T-helper 1 cell treated with Interleukin-12 subunit alpha and Interleukin-12 subunit beta and Interleukin-4 antibody, amounts not matched to agents 30 ng/mL and 1 ng/mL, for 36 hours (primary cell): ENCODE measurements around the gene MYOG. TPM values are rescaled to one million over a fixed set of nuclear protein-coding genes. Genes with fewer than 3 reads are reported as not detected.

Source experiments
- intact Hi-C: fragments of 100-400 bp; cut with micrococcal nuclease; formaldehyde crosslinking; loops from one replicate; pipeline ENCODE4 v1.15.1; 2024
- total RNA-seq: library from RNA; stranded (reverse); gene quantifications from 2 replicates; pipeline ENCODE4 v1.2.3, GENCODE V29; 2022

Gene MYOG
- total RNA-seq, 1 donor from 2014 or later = not detected

DNA sequence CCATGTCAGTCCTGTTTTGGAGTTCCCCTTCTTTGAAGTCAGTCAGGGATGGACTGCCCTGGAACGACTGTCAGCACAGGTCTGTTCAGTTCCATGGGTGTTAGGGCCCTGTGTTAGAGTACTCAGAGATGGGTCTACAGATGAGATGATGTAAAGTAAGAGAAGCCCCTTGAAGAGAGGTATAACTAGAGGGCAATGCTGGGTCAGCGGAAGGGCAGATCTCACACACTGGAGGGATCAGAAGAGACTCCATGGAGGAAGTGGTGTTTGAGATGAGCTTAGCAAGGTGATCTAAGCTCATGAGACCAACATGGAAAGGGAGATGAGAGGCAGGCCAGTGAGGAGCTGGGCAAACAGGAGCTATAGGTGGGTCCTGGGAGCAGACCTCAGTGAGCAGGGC, 51.9 kb downstream of the MYOG start:
- intact Hi-C loops = no loop called here

DNA sequence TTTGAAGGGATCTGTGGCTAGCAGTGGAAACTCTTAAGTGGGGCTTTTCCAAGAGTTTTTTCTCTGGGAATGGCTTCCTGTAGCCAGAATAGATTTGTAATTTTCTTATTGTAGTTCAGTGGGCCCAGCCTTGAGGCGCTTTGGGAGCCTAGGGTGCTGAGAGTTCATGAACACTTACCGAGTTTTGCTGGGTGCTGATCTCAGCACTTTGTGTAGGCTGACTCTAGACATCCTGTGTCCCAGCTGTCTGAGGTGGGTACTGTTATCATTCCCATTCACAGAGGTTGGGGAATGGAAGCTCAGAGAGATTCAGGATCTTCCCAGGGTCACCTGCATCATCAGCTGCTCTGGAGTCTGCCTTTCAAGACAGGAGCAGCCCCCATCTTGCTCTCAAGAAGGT, 52.5 kb downstream of the MYOG start:
- intact Hi-C loops = no loop called here

Other genes with a start within 250 kb of the MYOG start
- 16.1 and 17.0 TPM in 2 replicates for gene RABIF, start 196.9 kb downstream of the MYOG start, total RNA-seq
- gene KLHL12, start 158.8 kb downstream of the MYOG start, total RNA-seq = 25.6 and 29.2 TPM in 2 replicates
- 73.2 and 78.5 TPM in 2 replicates for gene ADIPOR1, start 127.7 kb downstream of the MYOG start, total RNA-seq
- gene CYB5R1, start 118.8 kb downstream of the MYOG start, total RNA-seq = 25.3 and 30.1 TPM in 2 replicates
- gene TMEM183A, start 78.6 kb downstream of the MYOG start, total RNA-seq = 66.3 and 70.7 TPM in 2 replicates
- gene PPFIA4, start 59.5 kb downstream of the MYOG start, total RNA-seq = 6.4 and 7.9 TPM in 2 replicates
- gene ADORA1, start 41.7 kb upstream of the MYOG start, total RNA-seq = not detected in 2 replicates
- not detected in 2 replicates for gene MYBPH, start 89.8 kb upstream of the MYOG start, total RNA-seq
- gene CHI3L1, start 100.7 kb upstream of the MYOG start, total RNA-seq = not detected in 2 replicates
- gene CHIT1, start 143.7 kb upstream of the MYOG start, total RNA-seq = 0.27 and 0.41 TPM in 2 replicates
- gene BTG2, start 219.5 kb upstream of the MYOG start, total RNA-seq = 170 and 175 TPM in 2 replicates